Keratinocyte (primary cell): ENCODE data around the gene BRD1. TPM values are rescaled to one million over a fixed set of nuclear protein-coding genes. Genes with fewer than 3 reads are reported as not detected.

ENCODE experiments used
- DNase-seq: peaks from one replicate; pipeline ENCODE4 v3.0.0-alpha.2; 2011; ENCODE audit warnings: low read depth, missing footprints, low spot score
- FAIRE-seq: peaks from 2 replicates; lab custom pipeline; 2011; peaks lifted over from hg19 to GRCh38; lab: Jason Lieb, UNC
- H2AFZ ChIP-seq: 2 replicates; pipeline ENCODE4 v1.6.0; 2012; ENCODE audit warnings: low read length, control low read depth, inconsistent platforms; ENCODE audit not compliant: control insufficient read depth
- H3K27ac ChIP-seq: 2 replicates; pipeline ENCODE4 v1.5.1; 2011; ENCODE audit warnings: low read length; ENCODE audit not compliant: control insufficient read depth, insufficient read depth
- H3K27me3 ChIP-seq: 3 replicates; pipeline ENCODE4 v1.6.0; 2011; ENCODE audit warnings: low read length; ENCODE audit not compliant: control insufficient read depth, insufficient read depth; ENCODE audit errors: extremely low read depth
- H3K36me3 ChIP-seq, 2 experiments: 2 replicates in 1 of 2; 3 replicates in 1 of 2; pipeline ENCODE4 v1.5.1; 2011; ENCODE audit warnings: low read length in 2 of 2, mild to moderate bottlenecking in 1 of 2; ENCODE audit not compliant: control insufficient read depth in 2 of 2, insufficient read depth in 2 of 2; ENCODE audit errors: extremely low read depth in 1 of 2
- H3K4me1 ChIP-seq: 3 replicates; pipeline ENCODE4 v1.5.1; 2011; ENCODE audit warnings: low read length; ENCODE audit not compliant: control insufficient read depth, insufficient read depth; ENCODE audit errors: extremely low read depth
- H3K4me2 ChIP-seq: 3 replicates; pipeline ENCODE4 v1.6.0; 2011; ENCODE audit warnings: low read depth, low read length; ENCODE audit not compliant: control insufficient read depth, insufficient read depth; ENCODE audit errors: extremely low read depth
- H3K4me3 ChIP-seq, 3 experiments: fragments of 200-600 bp in 1 of 3; sonication (generic) in 1 of 3; 2 replicates in 2 of 3; 3 replicates in 1 of 3; pipeline ENCODE4 v1.5.1; 2011 to 2016; ENCODE audit warnings: low read length in 3 of 3, mild to moderate bottlenecking in 3 of 3, control low read depth in 2 of 3, inconsistent platforms in 1 of 3, low read depth in 1 of 3, mixed read lengths in 1 of 3, mixed run types in 1 of 3, moderate library complexity in 1 of 3; ENCODE audit not compliant: control insufficient read depth in 2 of 3, insufficient read depth in 2 of 3; ENCODE audit errors: extremely low read depth in 1 of 3
- H3K79me2 ChIP-seq: 2 replicates; pipeline ENCODE4 v1.6.0; 2012; ENCODE audit warnings: low read length; ENCODE audit not compliant: control insufficient read depth, insufficient read depth
- H3K9ac ChIP-seq: 3 replicates; pipeline ENCODE4 v1.6.0; 2011; ENCODE audit warnings: low read length; ENCODE audit not compliant: control insufficient read depth, insufficient read depth; ENCODE audit errors: extremely low read depth
- H3K9me1 ChIP-seq: 3 replicates; pipeline ENCODE4 v1.6.0; 2011; ENCODE audit warnings: low read length; ENCODE audit not compliant: control insufficient read depth, insufficient read depth; ENCODE audit errors: extremely low read depth
- H3K9me3 ChIP-seq: 2 replicates; pipeline ENCODE4 v1.5.1; 2012; ENCODE audit warnings: low read depth, low read length; ENCODE audit not compliant: control insufficient read depth
- H4K20me1 ChIP-seq: 3 replicates; pipeline ENCODE4 v1.6.0; 2011; ENCODE audit warnings: low read length; ENCODE audit not compliant: control insufficient read depth, insufficient read depth; ENCODE audit errors: extremely low read depth
- CTCF ChIP-seq, 3 experiments: IDR thresholded peaks in 1 of 3; conservative IDR thresholded peaks in 1 of 3; optimal IDR thresholded peaks in 1 of 3; 2 replicates in 2 of 3; 3 replicates in 1 of 3; pipeline versions ENCODE3 to v1.5.1; 2011; ENCODE audit warnings: low read length in 3 of 3, mild to moderate bottlenecking in 3 of 3, moderate library complexity in 2 of 3, control low read depth in 1 of 3, inconsistent platforms in 1 of 3; ENCODE audit not compliant: insufficient read depth in 2 of 3; ENCODE audit errors: extremely low read depth in 1 of 3
- EZH2 ChIP-seq: IDR thresholded peaks from one replicate; pipeline ENCODE4 v1.6.1; 2012; ENCODE audit warnings: inconsistent platforms, mild to moderate bottlenecking, low read length, moderate library complexity
- dilution Hi-C: fragments of 300-500 bp; cut with MboI; formaldehyde crosslinking; loops from one replicate; pipeline ENCODE4 v1.7.0; 2020; ENCODE audit warnings: low sequenced_read_pairs; ENCODE audit not compliant: extremely low pct_ligation_motif_present
- polyA plus RNA-seq, 5 experiments: library from polyadenylated mRNA; depleted of rRNA in 3 of 5; stranded (reverse) in 3 of 5; stranded (forward) in 1 of 5; unstranded in 1 of 5; fragments of >200 nt; gene quantifications; 1 replicate in 1 of 5; 2 replicates in 3 of 5; 3 replicates in 1 of 5; pipeline versions ENCODE4 v1.2.1 to v1.2.3, GENCODE V29; 2011 to 2012; ENCODE audit warnings: missing spikeins in 2 of 5, low read depth in 1 of 5, low replicate concordance in 1 of 5

BRD1 gene
- polyA plus RNA-seq, 1 donor (not counting 4 experiments of a cell fraction or from before 2014, with no cell fraction given) = 4.3 TPM

GRCh38 chr22:49735411-49735900, 92.2 kb downstream of the BRD1 start:
- H3K4me2 ChIP-seq = no peak overlapping the region
- DNase-seq (no peak), FAIRE-seq (no peak)
- H3K36me3 ChIP-seq = no peaks in the 10 kb centered on the region
- H3K4me1 ChIP-seq = no peaks in the 10 kb centered on the region
- H3K27me3 ChIP-seq = no peaks in the 10 kb centered on the region
- H2AFZ ChIP-seq = no peak overlapping the region
- no peak overlapping the region for H3K9ac ChIP-seq
- H4K20me1 ChIP-seq = no peaks in the 10 kb centered on the region
- no peak overlapping the region for H3K27ac ChIP-seq
- no peaks in the 10 kb centered on the region for H3K9me3 ChIP-seq
- dilution Hi-C loops = no loop called here
- H3K79me2 ChIP-seq = no peaks in the 10 kb centered on the region
- no peaks in the 10 kb centered on the region for H3K9me1 ChIP-seq
- TF ChIP-seq CTCF (optimal IDR thresholded peaks at IDR 0.05 in 1 of 3, IDR thresholded peaks at IDR 0.05 in 1 of 3, conservative IDR thresholded peaks at IDR 0.05 in 1 of 3; ENCODE audit: extremely low read depth in 1 of 3, insufficient read depth in 2 of 3, low read length in 3 of 3) = no peak
- TF ChIP-seq EZH2 = no peak
- H3K4me3 ChIP-seq = no peak overlapping the region

- Histone ChIP-seq H3K27me3 (no peaks in the 10 kb centered on the region), H3K79me2 (no peaks in the 10 kb centered on the region), H3K9me1 (no peaks in the 10 kb centered on the region), H3K27ac (no peak overlapping the region), H3K9me3 (no peaks in the 10 kb centered on the region), H3K9ac (no peak overlapping the region), H3K4me1 (no peaks in the 10 kb centered on the region), H3K4me3 (no peak overlapping the region), H4K20me1 (no peaks in the 10 kb centered on the region), H2AFZ (no peak overlapping the region), H3K36me3 (no peaks in the 10 kb centered on the region), H3K4me2 (no peak overlapping the region)
- TF ChIP-seq CTCF (optimal IDR thresholded peaks at IDR 0.05 in 1 of 3, IDR thresholded peaks at IDR 0.05 in 1 of 3, conservative IDR thresholded peaks at IDR 0.05 in 1 of 3; ENCODE audit: extremely low read depth in 1 of 3, insufficient read depth in 2 of 3, low read length in 3 of 3) (no peak), EZH2 (no peak)
- no peak for FAIRE-seq
- dilution Hi-C loops = no loop called here
- no peak for DNase-seq
These were observed 92.8 kb downstream of the BRD1 start for GRCh38 chr22:49734882-49735281.
